HG02884 (cell line): Measurements from ENCODE around the gene MYL12B.
"Not testable (repeated sequence)": the region's sequence is repeated elsewhere in the genome, so short reads cannot be mapped to it uniquely, and the experiment has no call there.

ENCODE experiments used
- ATAC-seq: cut with Tn5 transposase; IDR thresholded peaks from one replicate; pipeline ENCODE4 v1.9.1; 2021; ENCODE audit warnings: mild to moderate bottlenecking, moderate library complexity; ENCODE audit not compliant: unreplicated experiment

MYL12B gene

GRCh38 chr18:3261373-3262233 is at the start of gene MYL12B:
Gene MYL12B, plus strand, starts transcription at chr18:3262133. Its CDS starts 10,766 bp downstream, at chr18:3272899.
- peak; percentile 80 for ATAC-seq

- no peak for ATAC-seq
Observed at GRCh38 chr18:3212657-3213056, 49.3 kb upstream of the MYL12B start.

DNA sequence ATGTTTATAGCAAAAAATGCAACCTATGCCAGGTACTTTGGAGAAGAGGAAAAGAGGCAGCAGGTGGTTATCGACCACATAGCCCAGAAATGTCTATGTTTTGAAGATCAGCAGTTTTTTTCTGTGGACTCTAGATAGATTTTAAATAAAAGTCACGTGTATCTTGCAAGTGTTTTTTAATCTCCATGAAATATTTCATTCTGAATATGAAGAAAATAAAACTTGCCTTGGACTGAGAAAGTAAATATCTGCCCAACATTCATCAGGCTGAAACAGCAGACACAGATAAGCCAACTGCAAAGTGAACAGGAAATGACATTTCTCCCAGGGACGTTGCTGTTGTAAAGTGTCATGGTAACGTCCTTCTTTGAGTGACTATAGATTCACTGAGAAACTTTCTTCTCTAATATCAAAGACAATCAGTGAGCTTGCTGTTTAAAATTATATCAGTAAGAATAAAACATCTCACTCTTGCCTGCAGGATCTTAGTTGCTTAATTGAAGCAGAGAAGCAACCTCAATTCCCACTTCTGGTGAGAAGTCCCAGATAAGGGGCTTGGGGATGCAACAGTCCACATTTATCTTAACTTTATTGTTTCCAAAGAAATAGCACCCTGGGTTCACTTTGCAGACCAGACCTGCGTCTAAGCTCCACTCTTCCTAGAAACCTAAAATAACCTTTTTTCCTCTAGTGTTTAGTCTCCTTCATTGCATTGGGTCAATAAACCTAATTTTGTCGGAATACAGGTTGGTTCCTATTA is 48.5 kb upstream of the MYL12B start:
- no peak for ATAC-seq

- no peak for ATAC-seq
Observed at GRCh38 chr18:3214855-3215637, 46.9 kb upstream of the MYL12B start.

- ATAC-seq = no peak
Observed at GRCh38 chr18:3216987-3217386, 44.9 kb upstream of the MYL12B start.

GRCh38 chr18:3217948-3218647 is 43.8 kb upstream of the MYL12B start:
- no peak for ATAC-seq

- ATAC-seq = no peak
Observed at GRCh38 chr18:3218819-3219218, 43.1 kb upstream of the MYL12B start.

- ATAC-seq = no peak
Observed at GRCh38 chr18:3219241-3219630, 42.7 kb upstream of the MYL12B start.

DNA sequence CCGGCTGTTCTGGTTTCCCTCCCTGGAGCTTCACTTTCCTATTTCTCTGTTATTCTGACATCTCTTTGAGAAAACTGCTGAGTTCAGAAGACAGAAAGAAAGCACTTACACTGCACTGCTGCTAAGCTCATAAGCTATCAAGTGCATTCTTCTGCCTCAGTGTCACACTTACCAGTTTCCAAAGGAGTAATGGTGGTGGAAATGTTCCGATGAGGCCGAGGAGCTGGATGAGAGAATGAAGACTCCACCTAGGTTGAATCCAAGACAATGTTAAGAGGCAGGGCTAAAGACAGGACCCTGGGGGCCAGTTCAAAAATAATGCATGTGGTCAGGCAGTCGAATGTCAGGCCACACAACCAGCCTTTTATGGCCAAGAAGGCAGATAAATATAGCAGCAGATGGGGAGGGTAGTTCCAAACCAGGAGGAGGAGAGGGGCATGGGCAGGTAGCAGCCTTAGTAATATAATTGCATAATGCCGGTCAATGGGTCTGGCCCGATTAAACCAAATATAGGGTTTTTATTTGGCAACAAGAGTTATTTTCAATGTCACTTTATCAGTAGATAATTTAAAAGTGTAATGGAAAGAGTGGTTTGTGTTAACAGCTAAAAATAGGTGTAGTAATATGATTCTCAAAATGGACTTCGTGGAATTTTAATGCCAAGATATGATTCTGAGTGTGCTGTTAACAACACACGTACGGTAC is 42.1 kb upstream of the MYL12B start, which contains the start of gene MYOM1:
Gene MYOM1 (minus strand): TSS at position 338 of the 705 bp plus-strand sequence. CDS start 4,745 bp downstream, outside the sequence.
- no peak for ATAC-seq

DNA sequence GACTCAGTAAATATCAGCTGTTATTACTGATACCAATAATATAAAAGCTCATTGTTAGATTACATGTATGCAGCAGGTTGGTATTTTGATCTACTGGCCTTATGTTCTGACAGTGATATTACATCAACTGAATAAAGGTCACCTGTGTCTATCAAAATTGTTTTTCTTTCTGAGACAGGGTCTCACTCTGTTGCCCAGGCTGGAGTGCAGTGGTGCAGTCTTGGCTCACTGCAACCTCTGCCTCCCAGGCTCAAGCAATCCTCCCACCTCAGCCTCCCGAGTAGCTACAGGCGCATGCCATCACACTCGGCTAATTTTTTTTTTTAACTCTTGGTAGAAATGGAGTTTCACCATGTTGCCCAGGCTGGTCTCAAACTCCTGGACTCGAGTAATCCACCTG is 41.1 kb upstream of the MYL12B start:
- not testable (repeated sequence) for ATAC-seq

DNA sequence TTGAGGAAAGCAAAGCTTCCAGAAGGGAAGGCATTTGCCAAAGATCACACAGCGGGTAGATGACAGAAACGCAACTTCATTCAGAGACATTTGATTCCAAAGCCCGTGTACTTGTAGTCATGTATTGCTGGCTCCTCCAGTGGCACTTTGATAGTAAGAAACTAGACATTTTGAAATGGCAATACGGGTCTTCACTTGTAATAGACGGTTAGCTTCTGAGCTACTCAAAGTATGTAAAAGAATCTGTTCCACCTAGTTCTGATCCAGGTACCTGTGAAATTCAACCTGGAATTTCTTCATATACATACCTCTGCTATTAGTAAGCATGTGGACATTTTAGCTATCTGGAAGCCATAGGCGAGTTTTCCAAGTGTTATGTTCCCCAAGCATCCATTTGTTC is 40.4 kb upstream of the MYL12B start:
- no peak for ATAC-seq

GRCh38 chr18:3223356-3223755 is 38.6 kb upstream of the MYL12B start:
- no peak for ATAC-seq

DNA sequence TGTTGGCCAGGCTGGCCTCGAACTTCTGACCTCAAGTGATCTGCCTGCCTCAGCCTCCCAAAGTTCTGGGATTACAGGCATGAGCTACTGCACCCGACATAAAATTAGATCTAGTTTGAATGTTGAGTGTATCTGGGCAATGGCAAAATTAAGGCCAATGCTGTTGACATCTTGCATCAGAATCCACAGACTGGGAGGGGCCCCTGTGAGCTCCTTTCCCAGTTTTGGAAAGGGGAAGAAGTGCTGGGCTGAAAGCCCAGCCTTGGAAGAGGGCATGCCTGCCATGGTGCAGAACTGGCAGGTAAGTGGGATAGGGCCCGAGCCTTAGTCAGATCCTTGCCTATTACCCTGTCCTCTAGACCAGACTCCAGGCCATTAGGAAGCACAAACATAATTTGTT is 37.7 kb upstream of the MYL12B start:
- no peak for ATAC-seq

GRCh38 chr18:3225588-3225987 is 36.3 kb upstream of the MYL12B start:
- no peak for ATAC-seq

DNA sequence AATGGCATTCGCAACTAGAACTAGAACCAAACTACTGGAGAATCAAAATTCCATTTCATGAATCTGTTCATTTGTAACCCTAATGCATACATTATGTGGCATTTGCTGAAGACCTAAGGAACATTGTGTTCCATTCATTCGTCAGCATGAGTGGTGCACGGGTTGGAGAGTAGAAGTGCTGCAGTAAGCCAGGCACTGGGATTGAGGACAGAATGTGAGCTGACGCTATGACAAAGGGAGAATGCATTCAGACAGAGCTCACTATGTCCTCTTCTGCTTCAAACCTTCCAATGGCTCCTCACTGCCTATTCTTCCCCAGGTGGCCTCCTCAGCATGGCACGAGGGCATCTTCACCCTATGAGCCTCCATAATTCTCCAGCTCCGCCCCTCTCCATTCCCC is 35.9 kb upstream of the MYL12B start:
- ATAC-seq = no peak

GRCh38 chr18:3230401-3231334 is 31.3 kb upstream of the MYL12B start:
- no peak for ATAC-seq

- no peak for ATAC-seq
Observed at GRCh38 chr18:3233004-3233403, 28.9 kb upstream of the MYL12B start.

- no peak for ATAC-seq
Observed at GRCh38 chr18:3233433-3234168, 28.3 kb upstream of the MYL12B start.
